Retinal pigment epithelial cell (primary cell): ENCODE data around the gene KLHL15.

ENCODE experiments used
- DNase-seq: peaks from one replicate; pipeline ENCODE4 v3.0.0-alpha.2; 2010; ENCODE audit warnings: low read depth
- H3K4me3 ChIP-seq: 2 replicates; pipeline ENCODE4 v1.5.1; 2011; ENCODE audit warnings: mild to moderate bottlenecking, low read length, control low read depth, moderate library complexity
- CTCF ChIP-seq: conservative IDR thresholded peaks from 2 replicates; pipeline ENCODE4 v1.5.1; 2011; ENCODE audit warnings: low read depth, low read length, control low read depth, inconsistent platforms

KLHL15 gene

GRCh38 chrX:24024819-24025740, 1.9 kb downstream of the KLHL15 start:
- peak; percentile 52 for DNase-seq
- peak overlapping the region; percentile 66 for H3K4me3 ChIP-seq
- no peak for TF ChIP-seq CTCF

GRCh38 chrX:24023972-24024669, 2.9 kb downstream of the KLHL15 start:
- no peak for DNase-seq
- H3K4me3 ChIP-seq = peak overlapping the region; percentile 66
- TF ChIP-seq CTCF = no peak

GRCh38 chrX:24023544-24023943, 3.4 kb downstream of the KLHL15 start:
- no peak for DNase-seq
- H3K4me3 ChIP-seq = peak overlapping the region; percentile 66
- no peak for TF ChIP-seq CTCF

GRCh38 chrX:24020306-24020876, 6.6 kb downstream of the KLHL15 start:
- H3K4me3 ChIP-seq = no peak overlapping the region
- no peak for TF ChIP-seq CTCF
- no peak for DNase-seq

- H3K4me3 ChIP-seq = no peak overlapping the region
- TF ChIP-seq CTCF = no peak
- no peak for DNase-seq
Observed at GRCh38 chrX:24019448-24019847, 7.5 kb downstream of the KLHL15 start.

GRCh38 chrX:24018809-24019208, 8.2 kb downstream of the KLHL15 start:
- DNase-seq = no peak
- H3K4me3 ChIP-seq = no peak overlapping the region
- TF ChIP-seq CTCF = no peak

- no peak for DNase-seq
- TF ChIP-seq CTCF = no peak
- no peak overlapping the region for H3K4me3 ChIP-seq
Observed at GRCh38 chrX:24017674-24018073, 9.3 kb downstream of the KLHL15 start.
